Sciatic nerve (tissue), 2 donors: Measurements from ENCODE around the gene INPP5E. TPM values are rescaled to one million over a fixed set of nuclear protein-coding genes. Genes with fewer than 3 reads are reported as not detected.

Experiments
- ATAC-seq: fragments of 200-7000 bp; cut with Tn5 transposase; one replicate; pipeline ENCODE4 v1.9.1; 2020; ENCODE audit warnings: mild to moderate bottlenecking, moderate library complexity
- DNase-seq: peaks from one replicate; pipeline ENCODE4 v3.0.0-alpha.2; 2020; ENCODE audit warnings: low spot score
- intact Hi-C: fragments of 100-400 bp; cut with DNase I; formaldehyde crosslinking; loops from one replicate; pipeline ENCODE4 v1.14.2; 2022
- total RNA-seq: library from RNA; stranded (reverse); fragmentation: NEBNext Ultra II Directional; extraction: Animal tissue kit (Norgen Biotek cat#: 25700); gene quantifications from one replicate; pipeline ENCODE4 v1.2.1, GENCODE V29; 2021
- donor health status: DM: no; HTN: no; CAD: no.
- donor health status: DM: no; HTN: no; CAD: no.

INPP5E gene
- total RNA-seq, 1 donor from 2014 or later = 18.0 TPM

GRCh38 chr9:136399176-136400037 lies 40.2 kb downstream of the INPP5E start:
- DNase-seq (no peak), ATAC-seq (peak; percentile 6)
- intact Hi-C loops = no loop called here

GRCh38 chr9:136398286-136398685 lies 41.4 kb downstream of the INPP5E start:
- ATAC-seq (no peak), DNase-seq (no peak)
- intact Hi-C loops = no loop called here

- ATAC-seq = no peak
- intact Hi-C loops = no loop called here
- no peak for DNase-seq
Observed at GRCh38 chr9:136397643-136398042, 42.0 kb downstream of the INPP5E start.

GRCh38 chr9:136396219-136396515 lies 43.5 kb downstream of the INPP5E start:
- no peak for DNase-seq
- intact Hi-C loops = no loop called here
- ATAC-seq = no peak

GRCh38 chr9:136395345-136396218 lies 44.1 kb downstream of the INPP5E start:
- DNase-seq = no peak
- intact Hi-C loops = no loop called here
- no peak for ATAC-seq

GRCh38 chr9:136395020-136395340 lies 44.7 kb downstream of the INPP5E start:
- no peak for DNase-seq
- ATAC-seq = no peak
- intact Hi-C loops = no loop called here

GRCh38 chr9:136394312-136395019 lies 45.2 kb downstream of the INPP5E start:
- intact Hi-C loops = no loop called here
- ATAC-seq (no peak), DNase-seq (no peak)

- intact Hi-C loops = no loop called here
- DNase-seq (no peak), ATAC-seq (no peak)
Observed at GRCh38 chr9:136393531-136393930, 46.1 kb downstream of the INPP5E start.

GRCh38 chr9:136392538-136393449 lies 46.9 kb downstream of the INPP5E start:
- intact Hi-C loops = no loop called here
- DNase-seq = no peak

GRCh38 chr9:136391737-136392537 lies 47.7 kb downstream of the INPP5E start:
- ATAC-seq = peak; percentile 13
- no peak for DNase-seq
- intact Hi-C loops = no loop called here

More at GRCh38 chr9:136392538-136393449, 46.9 kb downstream of the INPP5E start:
- ATAC-seq = peak; percentile 72

- DNase-seq = no peak
- ATAC-seq = no peak
- intact Hi-C loops = no loop called here
Observed at GRCh38 chr9:136389396-136389795, 50.2 kb downstream of the INPP5E start.

- intact Hi-C loops = no loop called here
- no peak for DNase-seq
- ATAC-seq = no peak
Observed at GRCh38 chr9:136387217-136387616, 52.4 kb downstream of the INPP5E start.

- intact Hi-C loops = no loop called here
- ATAC-seq = no peak
- DNase-seq = no peak
Observed at GRCh38 chr9:136386018-136386417, 53.6 kb downstream of the INPP5E start.

GRCh38 chr9:136385015-136385414 lies 54.6 kb downstream of the INPP5E start:
- no peak for ATAC-seq
- no peak for DNase-seq
- intact Hi-C loops = no loop called here

- ATAC-seq = no peak
- no peak for DNase-seq
- intact Hi-C loops = no loop called here
Observed at GRCh38 chr9:136383436-136383835, 56.2 kb downstream of the INPP5E start.

- ATAC-seq = no peak
- intact Hi-C loops = no loop called here
- DNase-seq = no peak
Observed at GRCh38 chr9:136381966-136382513, 57.6 kb downstream of the INPP5E start.

- intact Hi-C loops = no loop called here
- no peak for DNase-seq
- no peak for ATAC-seq
Observed at GRCh38 chr9:136381311-136381710, 58.3 kb downstream of the INPP5E start.

GRCh38 chr9:136380381-136380780 lies 59.3 kb downstream of the INPP5E start:
- intact Hi-C loops = no loop called here
- DNase-seq (no peak), ATAC-seq (no peak)
